Measurements from ENCODE around the gene SNTA1. TPM values are rescaled to one million over a fixed set of nuclear protein-coding genes. Genes with fewer than 3 reads are reported as not detected.

Gene SNTA1
- total and polyA plus RNA-seq, 9 of the 15 experiments (the other 6 are each of a cell fraction or from before 2014, with no cell fraction given): 1.2 to 40.8 (median 20.3) TPM

DNA sequence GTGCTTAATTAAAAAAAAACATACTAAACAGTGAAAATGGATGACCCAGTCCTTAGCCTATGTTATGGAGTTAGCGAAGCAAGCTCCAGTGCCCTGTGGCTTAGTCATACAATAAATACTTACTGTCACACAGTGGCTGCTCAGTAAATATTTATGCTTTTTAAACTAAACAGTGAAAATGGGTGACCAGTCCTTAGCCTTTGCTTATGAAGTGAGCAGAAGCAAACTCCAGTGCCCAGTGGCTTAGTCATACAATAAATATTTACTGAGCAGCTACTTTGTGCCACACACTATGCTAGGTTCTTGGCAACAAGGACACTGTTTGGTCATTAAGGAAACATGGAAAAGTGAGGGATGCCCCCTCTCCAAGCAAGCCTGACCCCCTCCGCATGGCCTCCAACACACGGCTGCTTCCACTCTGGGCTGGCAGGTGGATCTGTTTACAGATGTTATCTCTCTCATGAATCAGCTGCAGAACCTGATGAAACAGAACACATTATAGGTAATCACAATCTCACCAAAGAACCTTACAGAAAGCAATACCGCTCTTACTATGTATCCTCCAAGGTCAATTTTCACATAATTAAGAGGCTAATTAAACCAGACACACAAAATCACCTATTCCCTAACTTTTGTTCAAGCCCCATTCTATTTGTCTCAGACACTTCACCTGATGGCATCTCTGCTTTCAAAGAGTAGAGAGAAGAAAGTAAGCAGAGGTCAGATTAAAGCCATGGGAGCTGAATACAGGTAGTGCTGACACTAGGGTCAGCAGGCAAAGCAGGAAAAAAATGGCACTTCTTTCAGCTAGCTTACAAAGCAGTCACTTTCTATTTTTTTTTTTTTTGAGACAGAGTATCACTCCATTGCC, 69.6 kb downstream of the SNTA1 start:
- no peak overlapping the region for H3K27ac ChIP-seq (ENCODE audit: extremely low read depth, low read depth, low read length)
- FAIRE-seq (no peak), ATAC-seq (no peak), DNase-seq (ENCODE audit: extremely low read depth in 1 of 4, low spot score in 3 of 4) (no peak)
- BruUV-seq (replicated peaks): no TSS peak
- in situ Hi-C loops (cut with MboI): no loop called here
- H3K9me1 ChIP-seq (ENCODE audit: control insufficient read depth, insufficient read depth, low read length): no peaks in the 10 kb centered on the region
- POLR2A ChIA-PET: interaction anchor here (0.8 to 1.2 kb wide), 2 partner anchors 9 to 11 kb away, joined by 3 to 4 read pairs; no protein-coding TSS in a partner anchor
- H3K4me2 ChIP-seq (ENCODE audit: insufficient read depth, low read length): no peak overlapping the region
- H3K9me3 ChIP-seq (replicated peaks; ENCODE audit: control insufficient read depth, insufficient read depth, low read depth, low read length): no peaks in the 10 kb centered on the region
- intact Hi-C loops (cut with micrococcal nuclease): no loop called here
- peaks cover 63% of the 10 kb centered on the region; the same call in 2 of the 3 replicates for H3K36me3 ChIP-seq (ENCODE audit: control insufficient read depth, insufficient read depth, low read length)
- H3K4me3 ChIP-seq: no peak overlapping the region
- CTCF ChIA-PET (ENCODE audit: low intra/inter-chr PET ratio): no interaction called here
- no peak overlapping the region for H2AFZ ChIP-seq (ENCODE audit: low read depth, low read length)
- no peaks in the 10 kb centered on the region for H3K27me3 ChIP-seq (ENCODE audit: control insufficient read depth in 2 of 2, insufficient read depth in 2 of 2, low read length in 2 of 2)
- H3K4me1 ChIP-seq (replicated peaks in 1 of 2; ENCODE audit: control insufficient read depth in 2 of 2, insufficient read depth in 2 of 2, low read length in 2 of 2): no peaks in the 10 kb centered on the region
- H3K79me2 ChIP-seq (ENCODE audit: control insufficient read depth, insufficient read depth, low read length): no peaks in the 10 kb centered on the region
- no peak overlapping the region for H3K9ac ChIP-seq (ENCODE audit: insufficient read depth in 1 of 2, low read depth in 2 of 2, low read length in 2 of 2)
- no peaks in the 10 kb centered on the region for H4K20me1 ChIP-seq (replicated peaks; ENCODE audit: control insufficient read depth, insufficient read depth, low read length)
- WGBS (ENCODE audit: insufficient coverage, low coverage, missing lambda C conversion rate): 86% methylated on average over 4 of the region's 4 CpGs
- TF ChIP-seq ZBTB7A (IDR thresholded peaks at IDR 0.05; ENCODE audit: borderline replicate concordance, control insufficient read depth, low read depth, low read length) (no peak), EWSR1 (IDR thresholded peaks at IDR 0.05; ENCODE audit: borderline replicate concordance, low read depth, partially characterized antibody) (no peak), CBX5 (IDR thresholded peaks at IDR 0.05; ENCODE audit: borderline replicate concordance, low read depth) (no peak), ZBTB34 (CRISPR knock-in tag; IDR thresholded peaks at IDR 0.05) (no peak), ZNF668 (CRISPR knock-in tag; IDR thresholded peaks at IDR 0.05) (no peak), RNF2 (IDR thresholded peaks at IDR 0.05) (no peak), SNRNP70 (optimal IDR thresholded peaks at IDR 0.05; ENCODE audit: low read depth, low read length) (no peak), ZNF134 (CRISPR knock-in tag; conservative IDR thresholded peaks at IDR 0.05) (no peak), ZKSCAN8 (CRISPR knock-in tag; IDR thresholded peaks at IDR 0.05) (no peak), STAG1 (CRISPR knock-in tag; IDR thresholded peaks at IDR 0.05; ENCODE audit: borderline replicate concordance) (no peak), LEF1 (IDR thresholded peaks at IDR 0.05) (no peak), PPARD (CRISPR knock-in tag; IDR thresholded peaks at IDR 0.05) (no peak), PHF21A (IDR thresholded peaks at IDR 0.05; ENCODE audit: borderline replicate concordance, low read depth) (no peak), ZNF79 (CRISPR knock-in tag; IDR thresholded peaks at IDR 0.05; ENCODE audit: low read depth) (no peak), HBP1 (CRISPR knock-in tag; IDR thresholded peaks at IDR 0.05) (no peak), U2AF1 (optimal IDR thresholded peaks at IDR 0.05; ENCODE audit: low read depth, low read length) (no peak), KAT2B (IDR thresholded peaks at IDR 0.05; ENCODE audit: low read depth, low read length) (no peak)
- TF ChIP-seq, protein P1, sequence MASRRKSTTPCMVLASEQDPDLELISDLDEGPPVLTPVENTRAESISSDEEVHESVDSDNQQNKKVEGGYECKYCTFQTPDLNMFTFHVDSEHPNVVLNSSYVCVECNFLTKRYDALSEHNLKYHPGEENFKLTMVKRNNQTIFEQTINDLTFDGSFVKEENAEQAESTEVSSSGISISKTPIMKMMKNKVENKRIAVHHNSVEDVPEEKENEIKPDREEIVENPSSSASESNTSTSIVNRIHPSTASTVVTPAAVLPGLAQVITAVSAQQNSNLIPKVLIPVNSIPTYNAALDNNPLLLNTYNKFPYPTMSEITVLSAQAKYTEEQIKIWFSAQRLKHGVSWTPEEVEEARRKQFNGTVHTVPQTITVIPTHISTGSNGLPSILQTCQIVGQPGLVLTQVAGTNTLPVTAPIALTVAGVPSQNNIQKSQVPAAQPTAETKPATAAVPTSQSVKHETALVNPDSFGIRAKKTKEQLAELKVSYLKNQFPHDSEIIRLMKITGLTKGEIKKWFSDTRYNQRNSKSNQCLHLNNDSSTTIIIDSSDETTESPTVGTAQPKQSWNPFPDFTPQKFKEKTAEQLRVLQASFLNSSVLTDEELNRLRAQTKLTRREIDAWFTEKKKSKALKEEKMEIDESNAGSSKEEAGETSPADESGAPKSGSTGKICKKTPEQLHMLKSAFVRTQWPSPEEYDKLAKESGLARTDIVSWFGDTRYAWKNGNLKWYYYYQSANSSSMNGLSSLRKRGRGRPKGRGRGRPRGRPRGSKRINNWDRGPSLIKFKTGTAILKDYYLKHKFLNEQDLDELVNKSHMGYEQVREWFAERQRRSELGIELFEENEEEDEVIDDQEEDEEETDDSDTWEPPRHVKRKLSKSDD (conservative IDR thresholded peaks at IDR 0.05; ENCODE audit: low read length): no peak
